Smooth muscle cell (in vitro differentiated cells): ENCODE measurements around the gene NXPH1. TPM values are rescaled to one million over a fixed set of nuclear protein-coding genes. Genes with fewer than 3 reads are reported as not detected.

Source experiments
- DNase-seq: peaks from one replicate; lab custom pipeline; 2025; ENCODE audit not compliant: unreplicated experiment; lab: John Stamatoyannopoulos, UW
- H2AFZ ChIP-seq: fragments of 200-600 bp; sonication (generic); 2 replicates; pipeline ENCODE4 v1.6.0; 2016; ENCODE audit warnings: antibody characterized with exemption, low read depth, mild to moderate bottlenecking
- H3F3A ChIP-seq: fragments of 200-600 bp; sonication (generic); 2 replicates; pipeline ENCODE4 v1.6.0; 2017; ENCODE audit warnings: antibody characterized with exemption, low read depth
- H3K27ac ChIP-seq: fragments of 200-600 bp; sonication (generic); 2 replicates; pipeline ENCODE4 v1.5.1; 2016; ENCODE audit warnings: low read depth, mild to moderate bottlenecking
- H3K27me3 ChIP-seq: fragments of 200-600 bp; sonication (generic); 2 replicates; pipeline ENCODE4 v1.6.1; 2016; ENCODE audit warnings: low read depth, mild to moderate bottlenecking
- H3K36me3 ChIP-seq: fragments of 200-600 bp; sonication (generic); 2 replicates; pipeline ENCODE4 v1.5.1; 2016; ENCODE audit warnings: low read depth
- H3K4me1 ChIP-seq: fragments of 200-600 bp; sonication (generic); 2 replicates; pipeline ENCODE4 v1.5.1; 2016; ENCODE audit warnings: low read depth
- H3K4me2 ChIP-seq: fragments of 200-600 bp; sonication (generic); 2 replicates; pipeline ENCODE4 v1.6.0; 2016; ENCODE audit warnings: mild to moderate bottlenecking
- H3K4me3 ChIP-seq: fragments of 200-600 bp; sonication (generic); 2 replicates; pipeline ENCODE4 v1.5.1; 2016; ENCODE audit warnings: mild to moderate bottlenecking
- H3K79me2 ChIP-seq: fragments of 200-600 bp; sonication (generic); 2 replicates; pipeline ENCODE4 v1.6.0; 2016; ENCODE audit warnings: low read depth, mild to moderate bottlenecking
- H3K9ac ChIP-seq: fragments of 200-600 bp; sonication (generic); 2 replicates; pipeline ENCODE4 v1.6.0; 2016; ENCODE audit warnings: low read depth
- H3K9me3 ChIP-seq: fragments of 200-600 bp; sonication (generic); replicated peaks from 2 replicates; pipeline ENCODE4 v1.5.1; 2016; ENCODE audit warnings: low read depth
- H4K20me1 ChIP-seq: fragments of 200-600 bp; sonication (generic); 2 replicates; pipeline ENCODE4 v1.6.0; 2016; ENCODE audit warnings: low read depth
- WGBS: methylation state at CpG from one replicate; pipeline ENCODE4 v1.1.7; 2016; ENCODE audit warnings: low lambda C conversion rate; 5-methylcytosine and 5-hydroxymethylcytosine counted together
- polyA plus RNA-seq: library from polyadenylated mRNA; unstranded; fragments of >200 nt; fragmentation: Nextera tagmentation; extraction: Ambion mirVana; gene quantifications from 2 replicates; pipeline ENCODE4 v1.2.1, GENCODE V29; 2016
- total RNA-seq: library from RNA; depleted of rRNA; stranded (reverse); fragments of >200 nt; gene quantifications from 2 replicates; pipeline ENCODE4 v1.2.3, GENCODE V29; 2014
- TF ChIP-seq, protein P1 (sequence below): fragments of 200-600 bp; sonication (generic); IDR thresholded peaks from 2 replicates; pipeline ENCODE4 v1.5.1; 2017; ENCODE audit warnings: borderline replicate concordance, mild to moderate bottlenecking, antibody characterized with exemption; ENCODE audit not compliant: insufficient read depth, poor library complexity, severe bottlenecking

Gene NXPH1
- total and polyA plus RNA-seq, 2 experiments from 2014 or later, result 0.43 to 2.7 TPM

- 2% methylated on average over 23 of the region's 33 CpGs for WGBS
- peak overlapping the region; percentile 32 for H3K4me3 ChIP-seq
- H3K4me1 ChIP-seq, result peaks cover 10% of the 10 kb centered on the region
- no peak for DNase-seq
- H3K27me3 ChIP-seq, result peaks cover 100% of the 10 kb centered on the region
- no peaks in the 10 kb centered on the region for H4K20me1 ChIP-seq
- peak overlapping the region; percentile 82 for H3K4me2 ChIP-seq
- H3K79me2 ChIP-seq, result no peaks in the 10 kb centered on the region
- H3F3A ChIP-seq, result no peaks in the 10 kb centered on the region
- H3K27ac ChIP-seq, result no peak overlapping the region
- H2AFZ ChIP-seq, result no peak overlapping the region
- TF ChIP-seq, protein P1, sequence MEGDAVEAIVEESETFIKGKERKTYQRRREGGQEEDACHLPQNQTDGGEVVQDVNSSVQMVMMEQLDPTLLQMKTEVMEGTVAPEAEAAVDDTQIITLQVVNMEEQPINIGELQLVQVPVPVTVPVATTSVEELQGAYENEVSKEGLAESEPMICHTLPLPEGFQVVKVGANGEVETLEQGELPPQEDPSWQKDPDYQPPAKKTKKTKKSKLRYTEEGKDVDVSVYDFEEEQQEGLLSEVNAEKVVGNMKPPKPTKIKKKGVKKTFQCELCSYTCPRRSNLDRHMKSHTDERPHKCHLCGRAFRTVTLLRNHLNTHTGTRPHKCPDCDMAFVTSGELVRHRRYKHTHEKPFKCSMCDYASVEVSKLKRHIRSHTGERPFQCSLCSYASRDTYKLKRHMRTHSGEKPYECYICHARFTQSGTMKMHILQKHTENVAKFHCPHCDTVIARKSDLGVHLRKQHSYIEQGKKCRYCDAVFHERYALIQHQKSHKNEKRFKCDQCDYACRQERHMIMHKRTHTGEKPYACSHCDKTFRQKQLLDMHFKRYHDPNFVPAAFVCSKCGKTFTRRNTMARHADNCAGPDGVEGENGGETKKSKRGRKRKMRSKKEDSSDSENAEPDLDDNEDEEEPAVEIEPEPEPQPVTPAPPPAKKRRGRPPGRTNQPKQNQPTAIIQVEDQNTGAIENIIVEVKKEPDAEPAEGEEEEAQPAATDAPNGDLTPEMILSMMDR, result no peak
- H3K9me3 ChIP-seq, result no peaks in the 10 kb centered on the region
- H3K36me3 ChIP-seq, result no peaks in the 10 kb centered on the region
- no peak overlapping the region for H3K9ac ChIP-seq
These were observed 1.7 kb downstream of the NXPH1 start for GRCh38 chr7:8435095-8435494.

DNA sequence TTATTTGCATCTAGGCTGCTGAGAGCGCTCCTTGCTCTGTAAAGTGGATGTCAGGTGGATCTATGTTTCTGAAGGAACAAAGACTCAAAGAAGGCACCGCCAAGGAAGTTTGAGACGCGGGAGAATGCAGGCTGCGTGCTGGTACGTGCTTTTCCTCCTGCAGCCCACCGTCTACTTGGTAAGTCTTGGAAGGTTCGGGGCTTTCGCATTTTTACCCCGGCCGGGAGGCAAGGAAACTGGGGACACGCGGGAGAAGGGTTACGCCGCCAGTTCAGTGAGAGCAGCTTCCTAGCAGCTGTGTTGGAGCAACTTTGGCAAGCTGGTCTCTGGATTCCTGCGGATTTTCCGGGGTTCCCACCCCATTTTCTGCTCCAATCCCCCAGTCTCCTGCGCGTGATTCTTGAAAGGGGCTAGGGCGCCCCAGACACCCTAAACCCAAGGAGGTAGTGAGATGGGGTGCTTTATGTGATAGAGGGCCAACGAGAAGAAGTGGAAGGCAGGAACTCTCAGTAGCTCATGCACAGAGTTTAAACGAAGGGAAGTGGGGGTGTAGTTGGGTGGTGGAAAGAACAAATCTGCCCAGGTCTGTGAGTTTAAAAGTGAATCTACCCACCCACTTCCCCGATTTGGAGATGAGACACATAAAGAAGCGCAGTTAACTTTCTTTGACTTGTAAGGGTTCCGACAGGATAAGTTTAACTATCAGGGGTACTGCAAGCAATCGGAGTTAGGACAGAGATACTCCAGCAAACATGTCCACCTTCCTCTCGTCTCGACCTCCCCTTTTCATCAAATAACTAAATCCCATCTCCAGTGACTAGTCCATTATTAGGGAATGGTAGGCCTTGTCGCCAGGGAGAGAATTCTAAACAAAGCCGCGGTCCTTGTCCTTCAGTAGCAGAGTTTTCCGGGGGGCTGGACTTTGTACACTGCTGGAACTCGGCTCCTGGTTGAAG lies 2.5 kb downstream of the NXPH1 start:
- H3K4me3 ChIP-seq, result no peak overlapping the region
- no peaks in the 10 kb centered on the region for H3K36me3 ChIP-seq
- H3K4me2 ChIP-seq, result peak overlapping the region; percentile 82
- DNase-seq, result no peak
- no peaks in the 10 kb centered on the region for H3F3A ChIP-seq
- H3K27ac ChIP-seq, result no peak overlapping the region
- no peaks in the 10 kb centered on the region for H3K79me2 ChIP-seq
- H2AFZ ChIP-seq, result no peak overlapping the region
- H3K4me1 ChIP-seq, result peaks cover 10% of the 10 kb centered on the region
- no peaks in the 10 kb centered on the region for H4K20me1 ChIP-seq
- WGBS, result 29% methylated on average over 33 of the region's 33 CpGs
- TF ChIP-seq, protein P1, result no peak
- H3K27me3 ChIP-seq, result peaks cover 100% of the 10 kb centered on the region
- no peaks in the 10 kb centered on the region for H3K9me3 ChIP-seq
- no peak overlapping the region for H3K9ac ChIP-seq

DNA sequence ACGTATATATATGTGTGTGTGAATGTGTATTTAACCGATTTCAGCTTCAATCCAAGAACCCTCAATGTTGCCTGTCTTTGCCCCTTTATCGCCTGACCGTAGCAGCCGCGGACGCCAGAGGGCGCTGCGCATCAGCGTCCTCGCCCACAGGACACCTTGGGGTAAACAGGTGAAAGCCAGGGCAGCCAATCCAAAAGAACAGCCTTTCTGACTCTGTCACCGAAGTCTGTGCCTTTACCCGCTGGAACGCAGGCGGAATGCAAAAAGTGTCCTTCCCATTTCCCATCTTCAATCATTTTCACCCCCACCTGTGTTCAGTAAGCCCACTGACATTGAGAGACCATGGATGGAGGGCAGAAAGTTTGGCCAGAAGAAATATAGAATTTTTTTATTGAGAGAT lies 3.6 kb downstream of the NXPH1 start:
- H3K4me1 ChIP-seq, result peaks cover 19% of the 10 kb centered on the region
- DNase-seq, result no peak
- 2% methylated on average over 15 of the region's 15 CpGs for WGBS
- no peaks in the 10 kb centered on the region for H3F3A ChIP-seq
- H3K4me2 ChIP-seq, result no peak overlapping the region
- no peaks in the 10 kb centered on the region for H3K36me3 ChIP-seq
- no peaks in the 10 kb centered on the region for H3K9me3 ChIP-seq
- H3K4me3 ChIP-seq, result no peak overlapping the region
- H4K20me1 ChIP-seq, result no peaks in the 10 kb centered on the region
- no peak overlapping the region for H3K9ac ChIP-seq
- H2AFZ ChIP-seq, result no peak overlapping the region
- no peak overlapping the region for H3K27ac ChIP-seq
- H3K27me3 ChIP-seq, result peaks cover 100% of the 10 kb centered on the region
- TF ChIP-seq, protein P1, result peak; percentile 89
- no peaks in the 10 kb centered on the region for H3K79me2 ChIP-seq
